ENCODE data around the gene ADGRG4.

The ADGRG4 gene

GRCh38 chrX:136464589-136464988 lies 163.8 kb downstream of the ADGRG4 start:
- no peak for DNase-seq (ENCODE audit: low spot score)

All from globus pallidus (tissue), 1 donor.